Motor neuron (in vitro differentiated cells): ENCODE results near the gene CLN3. TPM values are rescaled to one million over a fixed set of nuclear protein-coding genes. Genes with fewer than 3 reads are reported as not detected.
A peak's percentile ranks its signal among the peaks of the same experiment; 100 is the strongest.
"Not testable (repeated sequence)": the region's sequence is repeated elsewhere in the genome, so short reads cannot be mapped to it uniquely, and the experiment has no call there.

Experiments used
- ATAC-seq, 8 experiments: fragments of 200-7000 bp; cut with Tn5 transposase; replicated peaks in 6 of 8; 2 replicates each; pipeline ENCODE4 v1.8.0; 2021; ENCODE audit warnings: mild to moderate bottlenecking in 8 of 8, moderate library complexity in 8 of 8
- H3K27ac ChIP-seq, 2 donors: fragments of 250-450 bp; sonication (Bioruptor Pico); 2 replicates each; pipeline ENCODE4 v1.9.0; 2021; ENCODE audit warnings: antibody characterized with exemption in 2 of 2, mild to moderate bottlenecking in 2 of 2, moderate library complexity in 1 of 2
- H3K4me1 ChIP-seq, 2 donors: fragments of 250-450 bp; sonication (Bioruptor Pico); replicated peaks in 1 of 2; 2 replicates each; pipeline ENCODE4 v1.6.1; 2021; ENCODE audit warnings: antibody characterized with exemption in 2 of 2, mild to moderate bottlenecking in 2 of 2, moderate library complexity in 1 of 2
- H3K4me3 ChIP-seq, 5 donors: fragments of 250-450 bp; sonication (Bioruptor Pico); 2 replicates each; pipeline ENCODE4 v1.9.0; 2021; ENCODE audit warnings: antibody characterized with exemption in 5 of 5, mild to moderate bottlenecking in 5 of 5, moderate library complexity in 4 of 5
- WGBS, 10 experiments: fragments of 450-650 bp; shearing (Covaris generic); methylation state at CpG; one replicate each; pipeline ENCODE4 v1.0.0; 2022; 5-methylcytosine and 5-hydroxymethylcytosine counted together
- in situ Hi-C, 9 experiments: fragments of 400-800 bp; cut with MboI; loops; one replicate each; pipeline ENCODE4 v1.15.0; 2021; ENCODE audit warnings: low sequenced_read_pairs in 9 of 9, low pct_unique_long_range_greater_than_20kb in 2 of 9; ENCODE audit not compliant: unreplicated experiment in 9 of 9
- total RNA-seq, 8 experiments: library from RNA; unstranded; fragments of 300-600 nt; gene quantifications; 2 replicates each; pipeline versions ENCODE4 v1.2.3 to v1.2.4, GENCODE V29; 2022

Gene CLN3
- total RNA-seq, 8 experiments from 2014 or later, result 3.7 to 16.7 (median 11.2) TPM

DNA sequence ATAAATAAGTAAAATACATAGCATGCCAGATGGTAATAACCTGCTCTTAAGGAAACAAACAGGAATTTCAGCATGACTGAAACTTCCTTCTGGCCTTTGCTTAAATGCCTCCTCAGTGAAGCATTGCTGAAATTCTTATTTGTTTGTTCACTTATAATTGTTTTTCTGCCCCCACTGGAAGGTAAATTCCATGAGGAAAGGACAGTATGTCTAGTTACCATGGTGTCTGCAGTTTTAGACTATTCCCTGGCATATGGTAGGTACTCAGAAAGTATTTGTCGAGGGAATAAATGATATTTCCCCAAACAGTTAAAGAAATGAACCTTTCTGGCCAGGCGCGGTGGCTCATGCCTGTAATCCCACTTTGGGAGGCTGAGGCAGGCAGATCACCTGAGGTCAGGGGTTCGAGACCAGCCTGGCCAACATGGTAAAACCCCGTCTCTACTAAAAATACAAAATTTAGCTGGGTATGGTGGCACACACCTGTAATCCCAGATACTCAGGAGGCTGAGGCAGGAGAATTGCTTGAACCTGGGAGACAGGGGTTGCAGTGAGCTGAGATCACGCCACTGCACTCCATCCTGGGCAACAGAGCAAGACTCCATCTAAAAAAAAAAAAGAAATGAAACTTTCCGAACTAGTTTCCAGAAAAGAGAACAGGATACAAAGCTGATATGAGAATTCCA lies 35.4 kb upstream of the CLN3 start:
- H3K4me3 ChIP-seq, ATAC-seq, H3K27ac ChIP-seq, H3K4me1 ChIP-seq, in situ Hi-C loops: not testable (repeated sequence)
- WGBS, 10 experiments, result 56 to 95% (median 80%) methylated on average over 1 to 6 of the region's 7 CpGs; no CpG with 5 or more reads in 1 of the 10 experiments

DNA sequence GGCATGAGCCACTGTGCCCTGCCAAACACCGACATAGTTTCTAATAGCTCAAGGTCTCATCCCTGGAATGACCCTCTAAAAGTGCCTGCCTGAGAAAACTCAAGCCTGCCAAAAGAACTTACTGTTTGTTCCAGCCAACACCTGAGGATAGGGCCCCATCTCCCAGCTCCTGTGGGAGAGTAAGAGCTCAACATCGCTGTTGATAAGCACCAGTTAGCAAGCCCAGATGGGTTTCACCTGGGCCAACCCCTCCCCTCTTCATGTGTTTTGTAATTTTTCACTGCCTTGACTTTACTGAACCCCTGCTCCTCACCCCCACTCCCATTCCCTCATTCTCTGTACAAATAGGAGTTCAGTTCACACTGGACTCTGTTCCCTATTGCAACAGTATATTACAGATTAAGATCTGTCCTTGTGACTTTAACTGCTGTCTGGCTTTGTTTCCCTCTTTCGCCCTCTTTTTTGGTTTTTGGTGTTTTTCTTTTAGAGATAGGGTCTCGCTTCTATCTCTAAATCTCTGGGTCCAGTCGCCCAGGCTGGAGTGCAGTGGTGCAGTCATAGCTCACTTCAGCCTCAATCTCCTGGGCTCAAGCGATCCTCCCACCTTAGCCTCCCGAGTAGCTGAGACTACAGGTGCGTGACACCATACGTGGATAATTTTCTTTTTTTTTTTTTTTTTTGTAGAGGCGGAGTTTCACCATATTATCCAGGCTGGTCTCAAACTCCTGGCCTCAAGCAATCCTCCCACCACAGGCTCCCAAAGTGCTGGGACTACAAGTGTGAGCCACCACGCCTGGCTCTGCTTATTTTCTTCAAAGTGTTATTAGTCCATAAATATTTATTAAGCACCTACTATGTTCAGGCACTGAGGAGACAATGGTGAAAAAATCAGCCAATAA lies 34.6 kb upstream of the CLN3 start:
- WGBS, 10 experiments, result 73 to 96% (median 82%) methylated on average over 2 to 8 of the region's 11 CpGs
- H3K27ac ChIP-seq, result no peak overlapping the region
- no peak overlapping the region for H3K4me3 ChIP-seq
- ATAC-seq, result no peak
- in situ Hi-C loops, result no loop called here
- H3K4me1 ChIP-seq, result no peaks in the 10 kb centered on the region

DNA sequence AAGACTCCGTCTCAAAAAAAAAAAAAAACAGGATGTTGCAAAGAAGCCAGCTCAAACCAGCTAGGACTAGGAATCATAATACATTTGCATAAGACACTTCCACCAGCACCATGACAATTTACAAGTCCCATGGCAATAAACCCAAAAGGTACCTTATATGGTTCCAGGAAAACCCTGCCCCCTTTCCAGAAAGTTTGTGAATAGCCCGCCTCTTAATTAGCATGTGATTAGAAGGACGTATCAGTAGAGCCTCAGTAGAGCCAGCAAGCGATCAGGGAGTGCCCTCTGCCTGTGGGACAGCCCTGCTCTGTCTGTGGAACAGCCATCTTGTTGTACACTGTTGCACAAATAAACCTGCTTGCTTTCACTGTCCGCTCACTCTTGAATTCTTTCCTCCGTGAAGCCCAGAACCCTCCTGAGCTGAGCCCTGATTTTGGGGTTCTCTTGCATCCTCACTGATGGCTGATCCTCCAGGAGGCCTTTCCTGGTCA lies 32.9 kb upstream of the CLN3 start:
- 0 to 100% (median 82%) methylated on average over 1 to 6 of the region's 6 CpGs; no CpG with 5 or more reads in 2 of the 10 experiments for WGBS, 10 experiments
- H3K4me1 ChIP-seq, result no peaks in the 10 kb centered on the region
- no peak overlapping the region for H3K27ac ChIP-seq
- in situ Hi-C loops, result no loop called here
- H3K4me3 ChIP-seq, result no peak overlapping the region
- peak in 5 of 8 experiments; percentile 35 to 96 (median 91) for ATAC-seq

DNA sequence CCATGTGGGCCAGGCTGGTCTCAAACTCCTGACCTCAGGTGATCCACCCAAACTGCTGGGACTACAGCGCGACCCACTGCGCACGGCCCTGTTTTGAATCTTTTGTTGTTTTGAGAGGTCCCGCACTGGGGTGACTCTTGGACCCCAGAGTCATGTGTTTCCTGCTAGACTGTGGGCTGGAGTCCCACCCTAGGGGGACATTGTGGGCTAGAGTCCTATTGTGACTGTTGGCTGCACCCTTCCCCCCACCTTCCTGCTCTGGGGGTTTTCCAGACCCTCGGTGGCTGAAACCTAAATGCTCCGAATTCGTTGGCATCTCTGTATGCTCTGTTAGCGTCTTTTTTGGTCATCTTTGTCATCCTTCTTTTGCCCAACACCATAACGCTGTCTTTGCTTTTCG lies 30.9 kb upstream of the CLN3 start:
- H3K4me1 ChIP-seq, result no peaks in the 10 kb centered on the region
- in situ Hi-C loops, result no loop called here
- no peak for ATAC-seq
- 35 to 94% (median 79%) methylated on average over 2 to 11 of the region's 11 CpGs; no CpG with 5 or more reads in 4 of the 10 experiments for WGBS, 10 experiments
- H3K27ac ChIP-seq, result no peak overlapping the region
- no peak overlapping the region for H3K4me3 ChIP-seq

DNA sequence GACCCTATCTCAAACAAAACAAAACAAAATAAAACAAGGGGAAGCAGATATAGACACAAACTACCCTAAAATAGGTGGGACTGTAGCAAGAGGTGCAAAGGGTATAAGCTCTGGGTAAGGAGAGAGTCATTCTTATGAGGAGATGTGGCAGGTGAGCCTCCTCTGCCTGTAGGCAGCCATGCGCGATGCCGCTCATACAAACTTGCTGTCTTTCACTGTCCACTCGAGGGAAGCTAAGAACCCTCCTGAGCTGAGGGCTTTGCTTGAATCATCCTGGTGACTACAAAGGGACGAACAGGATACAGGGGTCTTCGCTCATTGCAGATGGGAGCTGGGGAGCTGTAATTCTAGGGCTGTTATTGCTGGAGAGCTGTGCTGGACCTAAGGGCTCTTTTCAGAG lies 29.6 kb upstream of the CLN3 start:
- H3K4me3 ChIP-seq, result no peak overlapping the region
- in situ Hi-C loops, result no loop called here
- H3K27ac ChIP-seq, result no peak overlapping the region
- no peak for ATAC-seq
- no peaks in the 10 kb centered on the region for H3K4me1 ChIP-seq
- 38 to 100% (median 70%) methylated on average over 2 to 5 of the region's 6 CpGs; no CpG with 5 or more reads in 3 of the 10 experiments for WGBS, 10 experiments

DNA sequence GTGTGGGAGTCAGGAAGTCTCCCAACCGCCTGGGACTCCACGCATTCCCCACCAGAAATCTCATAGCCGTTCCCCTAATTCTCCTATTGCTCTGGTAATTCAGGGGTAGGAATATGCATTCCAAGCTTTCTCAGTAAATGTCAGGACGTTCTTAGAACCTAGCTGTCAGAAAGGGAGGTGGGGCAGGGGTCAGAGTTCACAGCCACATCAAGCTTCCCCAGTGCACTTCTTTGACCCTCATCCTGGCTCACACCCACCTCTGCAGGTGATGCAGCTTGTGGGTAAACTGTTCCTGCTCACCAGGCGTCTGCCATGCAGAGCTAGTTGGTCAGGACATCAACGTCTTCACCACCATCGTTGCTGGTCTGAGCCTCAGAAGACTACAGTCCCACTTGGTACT lies 28.8 kb upstream of the CLN3 start:
- no peak for ATAC-seq
- no peak overlapping the region for H3K27ac ChIP-seq
- no peaks in the 10 kb centered on the region for H3K4me1 ChIP-seq
- in situ Hi-C loops, result no loop called here
- H3K4me3 ChIP-seq, result no peak overlapping the region
- WGBS, 10 experiments, result 40 to 72% (median 61%) methylated on average over 1 to 3 of the region's 7 CpGs; no CpG with 5 or more reads in 6 of the 10 experiments

DNA sequence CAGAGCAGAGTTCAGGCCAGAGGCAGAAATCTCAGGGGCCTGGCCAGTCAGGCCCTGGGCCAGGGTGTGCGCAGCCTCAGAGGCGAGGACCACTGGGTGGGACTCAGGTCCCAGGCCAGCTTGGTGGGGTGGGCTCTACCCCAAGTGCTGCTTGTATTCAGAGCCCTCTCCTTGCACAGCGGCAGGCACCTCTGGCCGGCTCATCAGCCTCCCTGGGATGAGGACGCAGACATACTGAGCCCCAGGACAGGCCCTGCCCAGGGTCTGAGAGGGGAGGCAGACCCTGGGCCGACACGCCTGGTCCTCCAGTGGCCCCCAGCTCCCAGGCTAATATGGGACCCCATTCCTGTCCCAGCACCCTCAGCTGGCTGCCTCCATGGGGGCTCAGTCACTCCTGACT lies 22.4 kb upstream of the CLN3 start:
- no peak overlapping the region for H3K27ac ChIP-seq
- no peaks in the 10 kb centered on the region for H3K4me1 ChIP-seq
- 83% methylated on average over 1 of the region's 7 CpGs; no CpG with 5 or more reads in 9 of the 10 experiments for WGBS, 10 experiments
- H3K4me3 ChIP-seq, result no peak overlapping the region
- ATAC-seq, result no peak
- in situ Hi-C loops, result no loop called here

DNA sequence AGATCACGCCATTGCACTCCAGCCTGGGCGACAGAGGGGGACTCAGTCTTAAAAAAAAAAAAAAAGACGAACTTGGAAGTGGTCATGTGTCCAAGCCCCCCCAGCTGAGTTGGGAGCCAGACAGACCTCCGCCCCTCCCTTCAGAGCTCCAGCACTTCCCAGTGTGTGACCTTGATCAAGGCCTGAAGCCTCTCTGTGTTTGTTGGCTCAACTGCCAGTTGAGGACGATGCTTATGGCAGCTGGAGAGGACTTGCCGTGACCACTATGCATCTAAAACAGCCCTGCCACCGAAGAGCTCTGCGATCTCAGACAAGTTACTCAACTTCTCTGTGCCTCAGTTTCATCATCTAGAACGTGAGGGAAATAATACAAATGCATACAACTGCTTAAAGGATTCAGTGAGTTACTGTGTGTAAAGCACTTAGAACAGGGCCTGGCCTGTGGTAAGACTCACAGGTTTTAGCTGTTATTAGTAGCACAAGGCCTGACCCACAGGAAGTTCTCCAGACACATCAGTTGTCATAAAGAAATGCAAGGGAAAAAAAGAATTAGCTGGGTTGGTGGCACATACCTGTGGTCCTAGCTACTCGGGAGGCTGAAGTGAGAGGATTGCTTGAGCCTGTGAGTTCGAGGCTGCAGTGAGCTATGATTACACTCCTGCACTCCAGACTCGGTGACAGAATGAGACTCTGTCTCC lies 21.8 kb upstream of the CLN3 start:
- in situ Hi-C loops, result no loop called here
- no peak overlapping the region for H3K4me3 ChIP-seq
- no peak for ATAC-seq
- no peak overlapping the region for H3K27ac ChIP-seq
- H3K4me1 ChIP-seq, result no peaks in the 10 kb centered on the region
- WGBS, 10 experiments, result 46 to 87% (median 79%) methylated on average over 1 to 8 of the region's 12 CpGs; no CpG with 5 or more reads in 3 of the 10 experiments

DNA sequence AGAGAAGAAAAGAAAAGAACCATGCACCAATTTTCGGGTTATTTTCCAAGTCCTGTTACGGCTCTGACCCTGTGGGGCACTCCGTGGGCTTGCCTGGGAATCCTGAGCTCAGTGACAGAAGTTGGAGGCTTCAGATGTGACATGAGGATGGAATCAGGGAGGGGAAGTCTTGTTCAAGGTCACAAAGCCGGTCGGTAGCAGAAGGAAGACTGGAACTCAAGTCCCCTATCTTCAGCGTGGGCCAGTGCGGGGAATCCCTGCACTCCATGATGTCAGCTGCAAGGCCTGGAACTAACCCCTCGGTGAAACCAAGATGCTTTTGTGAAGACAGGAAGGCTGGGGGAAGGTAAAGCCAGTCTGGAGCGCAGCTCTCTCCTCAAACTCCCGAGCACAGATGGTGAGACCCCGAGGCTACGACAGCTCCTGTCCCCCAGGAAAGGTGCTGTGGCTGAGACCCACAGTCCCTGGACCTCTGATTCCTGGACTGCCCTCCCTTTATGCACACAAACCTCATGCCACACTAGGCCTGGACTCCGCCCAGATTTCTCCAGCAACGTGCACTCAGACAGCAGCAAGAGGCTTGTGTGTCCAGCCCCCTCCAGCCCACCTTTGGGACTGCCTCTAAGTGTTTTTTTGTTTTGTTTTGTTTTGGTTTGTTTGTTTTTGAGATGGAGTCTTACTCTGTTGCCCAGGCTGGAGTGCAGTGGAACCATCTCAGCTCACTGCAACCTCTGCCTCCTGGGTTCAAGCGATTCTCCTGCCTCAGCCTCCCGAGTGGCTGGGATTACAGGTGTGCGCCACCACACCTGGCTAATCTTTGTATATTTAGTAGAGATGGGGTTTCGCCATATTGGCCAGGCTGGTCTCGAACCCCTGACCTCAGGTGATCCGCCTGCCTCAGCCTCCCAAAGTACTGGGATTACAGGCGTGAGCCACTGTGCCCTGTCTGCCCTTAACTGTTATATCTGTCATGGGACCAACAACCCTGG lies 20.2 kb upstream of the CLN3 start:
- Histone ChIP-seq H3K4me3 (no peak overlapping the region), H3K27ac (no peak overlapping the region), H3K4me1 (no peaks in the 10 kb centered on the region)
- in situ Hi-C loops, result no loop called here
- ATAC-seq, result no peak
- 55 to 85% (median 71%) methylated on average over 1 to 12 of the region's 21 CpGs for WGBS, 10 experiments

DNA sequence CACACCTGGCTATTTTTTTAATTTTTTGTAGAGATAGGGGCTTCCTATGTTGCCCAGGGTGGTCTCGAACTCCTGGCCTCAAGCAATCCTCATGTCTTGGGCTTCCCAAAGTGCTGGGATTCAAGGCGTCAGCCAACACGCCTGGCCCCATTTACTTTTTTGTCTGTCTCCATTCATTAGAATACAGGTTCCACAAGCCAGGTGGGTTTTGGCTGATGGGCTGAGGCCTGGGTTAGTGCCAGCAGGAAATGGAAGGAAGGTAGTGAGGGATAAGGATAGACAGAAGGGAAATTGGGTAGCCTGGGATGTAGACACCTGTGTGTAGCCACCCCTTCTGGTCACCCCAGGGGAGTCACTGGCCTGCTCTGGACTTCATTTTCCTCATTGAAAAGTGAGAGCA lies 19.2 kb upstream of the CLN3 start:
- in situ Hi-C loops, result no loop called here
- Histone ChIP-seq H3K27ac (no peak overlapping the region), H3K4me1 (no peaks in the 10 kb centered on the region), H3K4me3 (no peak overlapping the region)
- 17 to 100% (median 66%) methylated on average over 1 to 3 of the region's 3 CpGs; no CpG with 5 or more reads in 4 of the 10 experiments for WGBS, 10 experiments
- no peak for ATAC-seq

DNA sequence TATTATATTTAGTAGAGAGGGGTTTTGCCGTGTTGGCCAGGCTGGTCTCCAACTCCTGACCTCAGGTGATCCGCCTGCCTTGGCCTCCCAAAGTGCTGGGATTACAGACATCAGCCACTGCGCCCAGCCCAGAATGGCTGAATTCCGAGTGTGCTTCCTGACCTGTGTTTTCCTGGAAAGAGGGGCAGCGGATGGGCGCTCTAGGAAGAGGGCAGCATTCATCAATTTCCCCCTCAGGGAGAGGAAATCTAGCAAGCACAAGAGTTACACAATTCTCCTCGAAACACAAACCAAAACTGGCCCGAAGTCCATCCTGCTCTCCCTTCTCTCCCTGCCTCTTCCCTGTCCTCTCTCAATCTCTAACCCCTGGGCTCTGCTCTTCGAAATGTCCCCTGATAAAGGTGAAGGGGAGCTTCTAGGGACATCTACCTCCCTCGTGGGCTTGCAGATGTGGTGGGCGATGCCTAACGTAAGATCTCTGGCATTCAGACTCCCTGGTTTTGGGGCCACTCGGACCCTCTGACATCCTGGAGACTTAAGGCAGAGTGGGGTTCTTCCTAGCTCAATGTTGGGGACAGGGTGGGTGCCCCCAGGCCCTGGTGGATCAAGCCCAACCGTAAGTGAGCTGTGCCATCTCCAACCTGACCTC lies 13.7 kb upstream of the CLN3 start:
- in situ Hi-C loops, result no loop called here
- Histone ChIP-seq H3K4me3 (no peak overlapping the region), H3K4me1 (no peaks in the 10 kb centered on the region), H3K27ac (no peak overlapping the region)
- no peak for ATAC-seq
- WGBS, 10 experiments, result 10 to 100% (median 42%) methylated on average over 2 to 8 of the region's 14 CpGs; no CpG with 5 or more reads in 2 of the 10 experiments
